Stomach (tissue), 9 donors: ENCODE results near the gene HK3. TPM values are rescaled to one million over a fixed set of nuclear protein-coding genes. Genes with fewer than 3 reads are reported as not detected.

Experiments
- DNase-seq, 2 donors: peaks; one replicate each; pipeline versions ENCODE4 v3.0.0 to v3.0.0-alpha.2; 2013 to 2019
- H3K27ac ChIP-seq, 5 donors: fragments of 200-600 bp in 4 of 5; sonication (generic) in 4 of 5; one replicate each; pipeline ENCODE4 v1.5.1; 2013 to 2019; ENCODE audit warnings: mild to moderate bottlenecking in 1 of 5, moderate library complexity in 1 of 5
- H3K27me3 ChIP-seq, 3 donors: fragments of 200-600 bp; sonication (generic); one replicate each; pipeline ENCODE4 v1.5.1; 2017 to 2019; ENCODE audit warnings: mixed run types in 1 of 3
- H3K36me3 ChIP-seq, 4 donors: fragments of 200-600 bp; sonication (generic); 1 replicate in 3 of 4; 2 replicates in 1 of 4; pipeline ENCODE4 v1.5.1; 2016 to 2019
- H3K4me1 ChIP-seq, 4 donors: fragments of 200-600 bp; sonication (generic); one replicate each; pipeline ENCODE4 v1.5.1; 2016 to 2019
- H3K4me3 ChIP-seq, 4 donors: fragments of 200-600 bp; sonication (generic) in 3 of 4; one replicate each; pipeline ENCODE4 v1.5.1; 2016 to 2019; ENCODE audit warnings: mild to moderate bottlenecking in 1 of 4
- H3K9me3 ChIP-seq, 4 donors: fragments of 200-600 bp; sonication (generic); one replicate each; pipeline ENCODE4 v1.5.1; 2016 to 2019
- CTCF ChIP-seq, 7 experiments: fragments of 450-650 bp in 4 of 7; fragments of 200-600 bp in 3 of 7; sonication (generic) in 3 of 7; IDR thresholded peaks; one replicate each; pipeline ENCODE4 v1.5.1; 2016 to 2019; ENCODE audit warnings: antibody characterized with exemption in 7 of 7, control low read depth in 2 of 7, mild to moderate bottlenecking in 1 of 7
- EP300 ChIP-seq: sonication (generic); formaldehyde crosslinking; IDR thresholded peaks from one replicate; pipeline ENCODE4 v1.6.1; 2017; ENCODE audit warnings: antibody characterized with exemption
- POLR2A ChIP-seq, 4 donors: fragments of 450-650 bp; IDR thresholded peaks; one replicate each; pipeline ENCODE4 v1.6.1; 2016; ENCODE audit warnings: antibody characterized with exemption in 4 of 4, control low read depth in 2 of 4, mild to moderate bottlenecking in 1 of 4, moderate library complexity in 1 of 4
- POLR2AphosphoS5 ChIP-seq, 3 donors: sonication (generic); formaldehyde crosslinking; IDR thresholded peaks; one replicate each; pipeline ENCODE4 v1.6.1; 2016; ENCODE audit warnings: antibody characterized with exemption in 3 of 3
- WGBS, 5 donors: extraction: QIAGEN DNeasy Blood & Tissue Kit in 3 of 5; methylation state at CpG; one replicate each; pipeline versions ENCODE4 v1.1.5 to v1.1.7; 2013 to 2018; 5-methylcytosine and 5-hydroxymethylcytosine counted together
- intact Hi-C: fragments of 100-400 bp; cut with DNase I; formaldehyde crosslinking; loops from one replicate; pipeline ENCODE4 v1.15.1; 2023; ENCODE audit warnings: low total_unique reads
- polyA plus RNA-seq, 3 donors: library from polyadenylated mRNA; stranded (reverse); fragments of 200-250 nt; gene quantifications; one replicate each; pipeline ENCODE4 v1.2.3, GENCODE V29; 2013
- total RNA-seq, 5 donors: library from RNA; depleted of rRNA; stranded (reverse); fragments of >200 nt; gene quantifications; one replicate each; pipeline versions ENCODE4 v1.1.0 to v1.2.3, GENCODE V29; 2014 to 2016
- donor health status: healthy with polysubstance abuse.
- donor health status: Bipolar disorder and iron deficiency.
- donor health status: healthy.

Gene HK3
- total and polyA plus RNA-seq, 8 donors: 1.6 to 145 (median 4.2) TPM; not detected in 2

GRCh38 chr5:176881021-176881749 is 18.0 kb downstream of the HK3 start:
- no peaks in the 10 kb centered on the region for H3K9me3 ChIP-seq
- peaks cover 0 to 43% (median 20%) of the 10 kb centered on the region in 3 donors for H3K27me3 ChIP-seq
- TF ChIP-seq POLR2AphosphoS5 (IDR thresholded peaks at IDR 0.05): no peak
- no peak for TF ChIP-seq POLR2A (IDR thresholded peaks at IDR 0.05)
- TF ChIP-seq CTCF (IDR thresholded peaks at IDR 0.05): no peak
- TF ChIP-seq EP300: no peak
- no peaks in the 10 kb centered on the region for H3K4me1 ChIP-seq
- intact Hi-C loops: no loop called here
- H3K27ac ChIP-seq: no peak overlapping the region
- WGBS, 5 donors: 81 to 87% (median 86%) methylated on average over 16 to 28 of the region's 28 CpGs
- no peak overlapping the region for H3K4me3 ChIP-seq
- no peaks in the 10 kb centered on the region for H3K36me3 ChIP-seq
- no peak for DNase-seq

- intact Hi-C loops: no loop called here
- Histone ChIP-seq H3K9me3 (no peaks in the 10 kb centered on the region), H3K27me3 (peaks cover 0 to 50% (median 27%) of the 10 kb centered on the region in 3 donors), H3K4me1 (no peaks in the 10 kb centered on the region), H3K36me3 (no peaks in the 10 kb centered on the region), H3K27ac (no peak overlapping the region), H3K4me3 (no peak overlapping the region)
- DNase-seq: peak in 1 of 2 donors; percentile 34
- no peak for TF ChIP-seq POLR2AphosphoS5 (IDR thresholded peaks at IDR 0.05)
- no peak for TF ChIP-seq POLR2A (IDR thresholded peaks at IDR 0.05)
- no peak for TF ChIP-seq EP300
- no peak for TF ChIP-seq CTCF (IDR thresholded peaks at IDR 0.05)
- WGBS, 5 donors: 40 to 80% (median 67%) methylated on average over 8 to 26 of the region's 26 CpGs
Observed at GRCh38 chr5:176880366-176881020, 18.7 kb downstream of the HK3 start.

GRCh38 chr5:176879663-176880361 is 19.3 kb downstream of the HK3 start:
- WGBS, 5 donors: 54 to 84% (median 61%) methylated on average over 5 to 23 of the region's 23 CpGs
- peak in 1 of 2 donors; percentile 57 for DNase-seq

GRCh38 chr5:176878906-176879662 is 20.1 kb downstream of the HK3 start:
- no peaks in the 10 kb centered on the region for H3K9me3 ChIP-seq
- H3K4me1 ChIP-seq: no peaks in the 10 kb centered on the region
- no peak for DNase-seq
- H3K36me3 ChIP-seq: no peaks in the 10 kb centered on the region
- 70 to 85% (median 80%) methylated on average over 13 to 23 of the region's 23 CpGs for WGBS, 5 donors
- peaks cover 0 to 64% (median 33%) of the 10 kb centered on the region in 3 donors for H3K27me3 ChIP-seq
- intact Hi-C loops: no loop called here
- TF ChIP-seq CTCF (IDR thresholded peaks at IDR 0.05) (no peak), EP300 (no peak), POLR2A (IDR thresholded peaks at IDR 0.05) (no peak), POLR2AphosphoS5 (IDR thresholded peaks at IDR 0.05) (no peak)
- no peak overlapping the region for H3K27ac ChIP-seq
- no peak overlapping the region for H3K4me3 ChIP-seq

More at GRCh38 chr5:176879663-176880361, 19.3 kb downstream of the HK3 start:
- Histone ChIP-seq H3K4me3 (no peak overlapping the region), H3K27ac (no peak overlapping the region), H3K27me3 (peaks cover 0 to 56% (median 31%) of the 10 kb centered on the region in 3 donors), H3K9me3 (no peaks in the 10 kb centered on the region), H3K36me3 (no peaks in the 10 kb centered on the region), H3K4me1 (no peaks in the 10 kb centered on the region)
- no peak for TF ChIP-seq POLR2AphosphoS5 (IDR thresholded peaks at IDR 0.05)
- TF ChIP-seq POLR2A (IDR thresholded peaks at IDR 0.05): no peak
- intact Hi-C loops: no loop called here
